GM18498 (cell line): Measurements from ENCODE around the gene SYNE4.
"Not testable (repeated sequence)": the region's sequence is repeated elsewhere in the genome, so short reads cannot be mapped to it uniquely, and the experiment has no call there.

Experiments used
- ATAC-seq: cut with Tn5 transposase; IDR thresholded peaks from one replicate; pipeline ENCODE4 v1.9.1; 2021; ENCODE audit warnings: mild to moderate bottlenecking, moderate library complexity; ENCODE audit not compliant: unreplicated experiment

SYNE4 gene

GRCh38 chr19:35957411-35957810 is 51.2 kb downstream of the SYNE4 start:
- ATAC-seq = not testable (repeated sequence)

DNA sequence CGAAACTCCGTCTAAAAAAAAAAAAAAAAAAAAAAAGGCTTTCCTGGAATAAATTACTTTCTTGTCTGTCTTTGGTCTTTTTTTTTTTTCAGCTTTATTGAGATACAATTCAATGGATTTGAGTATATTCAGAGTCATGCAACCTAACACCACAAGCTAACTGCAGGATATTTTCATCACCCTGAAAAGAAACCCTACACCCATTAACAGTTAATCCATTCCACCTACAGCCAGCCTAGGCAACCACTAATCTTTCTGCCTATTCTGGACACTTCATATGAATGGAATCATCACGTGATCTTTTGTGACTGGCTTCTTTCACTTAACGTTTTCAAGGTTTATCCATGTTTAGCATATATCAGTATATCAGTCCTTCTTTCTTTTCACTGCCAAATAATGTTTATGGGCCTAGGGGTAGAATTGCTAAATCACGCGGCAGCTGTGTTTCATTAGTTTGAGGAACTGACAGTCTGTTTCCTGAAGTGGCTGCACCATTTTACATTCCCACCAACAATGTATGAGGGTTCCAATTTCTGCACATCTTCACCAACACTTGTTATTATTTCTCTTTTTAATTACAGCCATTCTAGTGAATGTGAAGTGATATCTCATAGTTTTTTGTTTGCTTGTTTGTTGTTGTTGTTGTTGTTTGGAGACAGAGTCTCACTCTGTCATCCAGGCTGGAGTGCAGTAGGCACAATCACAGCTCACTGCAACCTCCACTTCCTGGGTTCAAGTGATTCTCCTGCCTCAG is 52.6 kb downstream of the SYNE4 start:
- ATAC-seq = no peak
